Stimulated activated memory B cell treated with anti-CD40 and anti-IgM and Interleukin-4, amounts not matched to agents 10 μg/mL and 1 μg/mL and 100 μg/mL, for 72 hours (primary cell): Measurements from ENCODE around the gene CBLL2.

Experiments used
- ATAC-seq: fragments of 150-1000 bp; cut with Tn5 transposase; 2 replicates; pipeline ENCODE4 v1.10.0; 2021
- H3K27ac Mint-ChIP-seq: one replicate; pipeline ENCODE4 v1.8.0; 2022; ENCODE audit warnings: mild to moderate bottlenecking, mixed read lengths
- H3K27me3 Mint-ChIP-seq: one replicate; pipeline ENCODE4 v1.8.0; 2022; ENCODE audit warnings: mixed read lengths
- H3K36me3 Mint-ChIP-seq: one replicate; pipeline ENCODE4 v1.8.0; 2022; ENCODE audit warnings: mixed read lengths
- H3K4me1 Mint-ChIP-seq: one replicate; pipeline ENCODE4 v1.8.0; 2022; ENCODE audit warnings: mixed read lengths
- H3K4me3 Mint-ChIP-seq: one replicate; pipeline ENCODE4 v1.8.0; 2022; ENCODE audit warnings: mild to moderate bottlenecking, moderate library complexity, mixed read lengths
- H3K9me3 Mint-ChIP-seq: one replicate; pipeline ENCODE4 v1.8.0; 2022; ENCODE audit warnings: mixed read lengths

CBLL2 gene

GRCh38 chrX:22314211-22314610, 41.5 kb downstream of the CBLL2 start:
- no peak for ATAC-seq
- Mint-ChIP-seq H3K27me3 (peaks cover 7% of the 10 kb centered on the region), H3K4me1 (no peaks in the 10 kb centered on the region), H3K4me3 (no peak overlapping the region), H3K27ac (no peak overlapping the region), H3K36me3 (no peaks in the 10 kb centered on the region), H3K9me3 (no peaks in the 10 kb centered on the region)

GRCh38 chrX:22314692-22315091, 42.0 kb downstream of the CBLL2 start:
- Mint-ChIP-seq H3K4me3 (no peak overlapping the region), H3K27ac (no peak overlapping the region), H3K36me3 (no peaks in the 10 kb centered on the region), H3K27me3 (peaks cover 7% of the 10 kb centered on the region), H3K9me3 (no peaks in the 10 kb centered on the region), H3K4me1 (no peaks in the 10 kb centered on the region)
- no peak for ATAC-seq

- H3K9me3 Mint-ChIP-seq = no peaks in the 10 kb centered on the region
Observed at GRCh38 chrX:22315151-22315550, 42.4 kb downstream of the CBLL2 start.

GRCh38 chrX:22320236-22320873, 47.6 kb downstream of the CBLL2 start:
- ATAC-seq = no peak
- no peaks in the 10 kb centered on the region for H3K9me3 Mint-ChIP-seq
- no peaks in the 10 kb centered on the region for H3K36me3 Mint-ChIP-seq
- H3K27me3 Mint-ChIP-seq = peaks cover 9% of the 10 kb centered on the region
- H3K27ac Mint-ChIP-seq = no peak overlapping the region
- no peak overlapping the region for H3K4me3 Mint-ChIP-seq
- no peaks in the 10 kb centered on the region for H3K4me1 Mint-ChIP-seq

More at GRCh38 chrX:22315151-22315550, 42.4 kb downstream of the CBLL2 start:
- H3K4me1 Mint-ChIP-seq = no peaks in the 10 kb centered on the region
- no peak overlapping the region for H3K4me3 Mint-ChIP-seq
- peaks cover 7% of the 10 kb centered on the region for H3K27me3 Mint-ChIP-seq
- ATAC-seq = no peak
- H3K27ac Mint-ChIP-seq = no peak overlapping the region
- H3K36me3 Mint-ChIP-seq = no peaks in the 10 kb centered on the region

GRCh38 chrX:22323541-22323940, 50.8 kb downstream of the CBLL2 start:
- H3K9me3 Mint-ChIP-seq = no peaks in the 10 kb centered on the region
- H3K4me3 Mint-ChIP-seq = no peak overlapping the region
- no peaks in the 10 kb centered on the region for H3K4me1 Mint-ChIP-seq
- H3K27me3 Mint-ChIP-seq = peaks cover 9% of the 10 kb centered on the region
- ATAC-seq = no peak
- no peaks in the 10 kb centered on the region for H3K36me3 Mint-ChIP-seq
- H3K27ac Mint-ChIP-seq = no peak overlapping the region
